Measurements from ENCODE around the gene EGFLAM.

EGFLAM gene

GRCh38 chr5:38423276-38424147 is 165.2 kb downstream of the EGFLAM start:
- DNase-seq: no peak

- no peak for DNase-seq
Measured at GRCh38 chr5:38424148-38425060, 166.0 kb downstream of the EGFLAM start.

- no peak for DNase-seq
Measured at GRCh38 chr5:38426490-38426889, 168.1 kb downstream of the EGFLAM start.

DNA sequence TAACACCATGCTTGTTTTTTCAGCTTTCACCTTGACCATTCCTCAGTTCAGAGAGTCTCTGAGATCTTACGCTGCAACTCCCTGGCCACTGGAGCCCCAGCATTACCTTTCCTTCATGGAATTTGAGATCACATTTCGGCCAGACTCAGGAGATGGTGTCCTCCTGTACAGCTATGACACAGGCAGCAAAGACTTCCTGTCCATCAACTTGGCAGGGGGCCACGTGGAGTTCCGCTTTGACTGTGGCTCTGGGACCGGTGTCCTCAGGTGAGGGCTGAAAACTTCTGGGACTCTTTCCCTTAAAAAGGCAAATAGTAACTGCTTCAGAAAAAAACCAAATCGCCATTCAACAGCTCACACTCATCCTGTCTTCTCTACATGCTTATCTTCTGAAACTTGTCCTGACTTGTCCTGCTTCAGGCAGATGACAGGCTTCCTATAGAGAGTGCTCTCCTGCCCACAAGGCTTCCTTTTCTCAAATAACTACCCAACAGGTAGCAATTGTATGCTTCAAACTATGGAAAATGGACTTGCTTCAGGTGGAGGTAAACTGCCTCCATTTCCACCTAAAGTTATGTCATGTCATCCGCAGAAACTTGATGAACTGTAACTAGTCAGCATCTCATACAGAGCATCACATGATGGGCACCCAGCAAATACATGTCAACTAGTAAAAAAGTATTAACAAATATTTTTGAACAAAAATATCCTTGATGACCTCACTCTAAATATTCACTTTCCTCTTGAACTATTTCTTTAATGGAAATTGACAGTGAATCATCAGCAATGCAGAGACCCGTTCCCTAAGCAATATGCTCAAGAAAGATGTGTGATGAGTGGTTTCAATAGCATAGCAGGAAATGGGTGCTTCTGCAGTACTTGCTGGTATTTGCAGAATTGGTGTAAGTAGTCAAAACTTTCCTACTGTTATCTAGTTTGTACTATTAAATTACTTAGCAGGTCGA is 168.9 kb downstream of the EGFLAM start:
- peak in 1 of 2 experiments; percentile 24 for DNase-seq

GRCh38 chr5:38431242-38431853 is 173.0 kb downstream of the EGFLAM start:
- DNase-seq: no peak

- DNase-seq: peak in 1 of 2 experiments; percentile 25
Measured at GRCh38 chr5:38433160-38433861, 175.0 kb downstream of the EGFLAM start.

DNA sequence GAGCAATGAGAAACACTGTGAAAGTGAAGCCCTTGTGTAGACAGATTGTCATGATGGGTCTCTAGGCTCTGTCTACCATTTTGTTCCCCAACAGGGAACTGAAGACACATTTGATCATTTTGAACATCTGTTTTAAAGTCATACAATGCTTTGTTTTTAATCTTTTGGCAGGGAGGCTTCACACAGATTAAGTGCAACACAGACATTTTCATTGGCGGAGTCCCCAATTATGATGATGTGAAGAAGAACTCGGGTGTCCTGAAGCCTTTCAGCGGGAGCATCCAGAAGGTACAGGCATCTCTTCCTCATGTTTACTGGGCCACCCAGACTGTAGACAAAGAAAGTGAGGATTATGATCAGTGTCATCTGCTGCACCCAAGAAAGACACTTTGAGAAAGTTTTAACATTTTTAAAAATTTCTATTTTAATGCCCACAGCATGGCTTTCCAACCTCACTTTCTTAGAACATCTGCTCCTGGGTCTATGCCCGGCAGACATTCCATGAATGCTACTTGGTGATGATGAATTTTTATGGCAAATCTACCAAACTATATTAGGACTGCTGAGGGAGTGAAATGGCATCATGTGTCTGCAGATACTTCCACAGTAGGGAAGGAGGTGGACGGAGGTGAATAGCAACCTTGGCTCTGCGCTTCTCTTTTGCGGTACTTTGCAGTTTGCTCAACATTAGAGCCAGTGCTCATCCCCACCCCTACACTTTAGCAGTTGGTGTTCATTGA is 176.8 kb downstream of the EGFLAM start:
- DNase-seq: no peak

GRCh38 chr5:38438757-38439156 is 180.4 kb downstream of the EGFLAM start:
- no peak for DNase-seq

DNA sequence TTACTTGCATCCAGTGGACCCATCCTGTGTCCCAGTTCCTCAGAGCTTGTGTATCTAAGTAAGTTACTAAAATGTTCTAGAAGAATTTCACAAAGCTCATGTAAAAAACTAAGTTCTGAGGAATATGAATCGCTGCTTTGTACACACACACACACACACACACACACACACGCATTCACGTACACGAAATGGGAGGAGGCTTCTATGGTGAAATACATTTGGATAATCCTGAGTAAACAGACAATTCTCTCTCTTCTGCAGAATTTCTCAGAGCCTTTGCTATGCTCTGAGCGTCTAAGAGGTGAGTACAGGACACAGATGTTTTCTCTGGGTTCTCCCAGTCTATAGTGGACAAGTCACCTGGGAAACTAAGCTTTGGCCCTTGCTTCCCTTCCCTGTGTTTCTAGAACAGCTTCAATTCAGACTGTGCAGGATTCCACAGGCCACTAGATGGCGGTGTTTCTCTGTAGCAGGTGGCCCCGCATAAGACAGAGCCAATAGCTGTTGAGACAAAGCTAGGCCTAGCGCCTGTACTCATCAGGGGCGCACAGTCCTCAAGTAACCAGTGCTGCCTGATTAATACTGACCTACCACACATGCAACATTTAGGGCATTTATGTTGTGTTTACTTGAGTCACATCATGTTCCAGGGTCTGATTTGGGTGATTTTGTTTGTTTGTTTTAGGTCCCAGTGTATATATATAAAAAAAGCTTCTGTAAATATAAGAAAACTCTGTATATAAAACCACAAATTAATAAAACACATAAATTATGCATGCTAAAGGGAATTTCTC is 183.3 kb downstream of the EGFLAM start:
- peak; percentile 97 to 98 for DNase-seq

DNA sequence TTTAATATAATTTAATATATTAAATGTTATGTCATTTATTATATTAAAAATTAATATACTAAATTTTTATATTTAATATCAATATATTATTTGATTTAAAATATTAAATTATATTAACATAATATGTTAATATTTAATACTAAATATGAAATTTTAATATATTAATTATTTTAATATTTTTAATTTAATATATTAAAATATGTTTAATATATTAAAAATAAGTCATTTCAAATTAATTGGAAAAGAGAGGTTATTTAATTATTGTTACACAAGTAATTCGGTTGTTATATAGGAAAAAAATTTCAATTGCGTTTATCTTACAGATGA is 183.9 kb downstream of the EGFLAM start:
- no peak for DNase-seq

GRCh38 chr5:38443390-38443789 is 185.0 kb downstream of the EGFLAM start:
- no peak for DNase-seq

- no peak for DNase-seq
Measured at GRCh38 chr5:38445374-38446028, 187.1 kb downstream of the EGFLAM start.

- DNase-seq: no peak
Measured at GRCh38 chr5:38446029-38446522, 187.7 kb downstream of the EGFLAM start.

DNA sequence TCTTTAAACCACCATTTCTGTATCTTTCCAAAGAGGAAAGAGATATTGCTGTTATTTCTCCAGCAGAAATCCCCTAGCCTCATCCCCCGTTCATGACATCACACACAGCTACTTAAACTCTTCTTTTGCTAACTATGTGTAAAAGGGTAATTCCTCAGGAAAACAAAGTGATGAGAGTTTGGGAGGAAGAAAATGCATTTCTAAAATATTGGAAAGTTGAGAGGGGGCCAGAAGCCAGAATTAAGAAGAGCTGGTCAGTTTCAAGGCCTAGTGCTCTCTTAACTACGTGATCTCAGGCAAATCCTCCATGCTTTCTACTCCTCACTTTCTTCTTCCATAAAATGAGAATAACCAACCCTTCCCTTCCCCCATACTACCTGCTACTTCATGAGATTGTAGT is 188.7 kb downstream of the EGFLAM start:
- no peak for DNase-seq

DNA sequence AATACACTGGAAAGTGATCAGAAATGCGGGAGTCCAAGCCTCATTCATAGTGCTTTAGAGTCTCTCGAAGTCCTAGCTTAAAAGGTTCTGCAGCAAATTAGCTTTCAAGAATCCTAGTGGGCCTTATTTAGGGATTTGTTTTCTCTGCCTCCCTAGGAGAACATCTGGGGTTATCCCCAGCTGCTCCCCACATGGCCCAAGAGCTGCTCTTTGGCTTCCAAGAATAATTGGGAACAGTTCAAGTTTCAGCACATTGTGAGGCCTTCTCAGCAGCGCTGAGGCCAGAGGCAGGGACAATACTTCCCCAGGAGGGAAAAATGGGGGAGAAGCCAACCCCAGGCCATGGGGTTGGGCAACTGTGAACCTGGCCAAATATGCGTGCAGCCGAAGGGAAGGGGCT is 189.4 kb downstream of the EGFLAM start:
- no peak for DNase-seq

DNA sequence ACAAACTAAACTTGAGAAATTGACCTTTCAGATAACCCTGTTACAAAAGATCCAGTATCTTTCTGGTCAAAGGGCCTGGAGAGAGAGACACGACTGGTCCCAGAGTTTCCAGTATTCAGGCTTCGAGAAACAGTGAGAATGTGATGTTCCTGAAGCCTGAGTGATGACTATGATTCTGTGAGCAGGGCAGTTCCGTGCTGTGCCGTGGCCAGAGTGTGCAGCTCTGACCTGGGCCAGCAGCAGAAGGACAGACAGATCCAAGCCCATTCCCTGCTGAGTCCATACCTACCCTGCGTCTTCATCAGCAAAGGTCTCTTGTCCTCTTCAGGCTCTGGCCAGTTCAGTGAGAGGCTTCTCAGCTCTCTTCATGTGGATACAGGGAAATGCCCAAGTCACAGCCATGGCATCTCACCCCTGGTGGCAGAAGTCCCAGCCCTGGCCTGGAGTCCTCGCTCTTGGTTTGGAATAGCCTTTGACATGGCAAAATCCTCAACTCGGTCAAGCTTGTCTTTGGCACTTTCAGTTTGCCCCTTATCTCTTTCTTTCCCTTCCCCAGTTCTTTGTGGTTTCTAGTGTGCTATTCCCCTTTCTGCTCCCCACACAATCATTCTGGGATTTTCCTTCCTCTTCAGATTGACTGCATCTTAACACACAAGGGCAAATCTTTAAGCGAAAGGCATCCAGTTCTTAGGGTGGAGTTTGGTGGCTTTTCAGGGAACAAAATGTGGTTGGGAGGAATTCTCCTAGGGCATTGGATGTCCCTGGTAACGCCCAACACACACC is 190.4 kb downstream of the EGFLAM start:
- no peak for DNase-seq

GRCh38 chr5:38450627-38451026 is 192.3 kb downstream of the EGFLAM start:
- DNase-seq: no peak

- DNase-seq: no peak
Measured at GRCh38 chr5:38451074-38451725, 192.8 kb downstream of the EGFLAM start.
